GM18508 (cell line): ENCODE measurements around the gene FOXN3.
A peak's percentile ranks its signal among the peaks of the same experiment; 100 is the strongest.
"Not testable (repeated sequence)": the region's sequence is repeated elsewhere in the genome, so short reads cannot be mapped to it uniquely, and the experiment has no call there.

ENCODE experiments used
- ATAC-seq: cut with Tn5 transposase; IDR thresholded peaks from one replicate; pipeline ENCODE4 v1.9.1; 2021; ENCODE audit warnings: moderate number of reproducible peaks; ENCODE audit not compliant: insufficient read depth, unreplicated experiment

Gene FOXN3

GRCh38 chr14:89182326-89182725 is 234.7 kb downstream of the FOXN3 start:
- ATAC-seq = no peak

GRCh38 chr14:89180546-89180945 is 236.5 kb downstream of the FOXN3 start:
- ATAC-seq = no peak

GRCh38 chr14:89179891-89180404 is 237.1 kb downstream of the FOXN3 start:
- no peak for ATAC-seq

GRCh38 chr14:89178800-89179535 is 238.1 kb downstream of the FOXN3 start:
- no peak for ATAC-seq

GRCh38 chr14:89178376-89178775 is 238.7 kb downstream of the FOXN3 start:
- no peak for ATAC-seq

GRCh38 chr14:89175881-89176799 is 240.9 kb downstream of the FOXN3 start:
- no peak for ATAC-seq

GRCh38 chr14:89171628-89172027 is 245.4 kb downstream of the FOXN3 start:
- ATAC-seq = no peak

GRCh38 chr14:89171168-89171567 is 245.9 kb downstream of the FOXN3 start:
- ATAC-seq = no peak

- no peak for ATAC-seq
Measured at GRCh38 chr14:89167705-89168104, 249.3 kb downstream of the FOXN3 start.

GRCh38 chr14:89166633-89167032 is 250.4 kb downstream of the FOXN3 start:
- ATAC-seq = no peak

- peak; percentile 47 for ATAC-seq
Measured at GRCh38 chr14:89165189-89166181, 251.5 kb downstream of the FOXN3 start.

GRCh38 chr14:89164168-89165073 is 252.6 kb downstream of the FOXN3 start:
- peak; percentile 13 for ATAC-seq

- ATAC-seq = no peak
Measured at GRCh38 chr14:89163031-89163636, 253.9 kb downstream of the FOXN3 start.

- ATAC-seq = no peak
Measured at GRCh38 chr14:89162586-89162985, 254.4 kb downstream of the FOXN3 start.

GRCh38 chr14:89160437-89160836 is 256.6 kb downstream of the FOXN3 start:
- ATAC-seq = no peak

GRCh38 chr14:89158701-89159100 is 258.3 kb downstream of the FOXN3 start:
- no peak for ATAC-seq

GRCh38 chr14:89158104-89158503 is 258.9 kb downstream of the FOXN3 start:
- not testable (repeated sequence) for ATAC-seq

GRCh38 chr14:89155491-89155890 is 261.5 kb downstream of the FOXN3 start:
- no peak for ATAC-seq

GRCh38 chr14:89151693-89152092 is 265.3 kb downstream of the FOXN3 start:
- not testable (repeated sequence) for ATAC-seq
